Stimulated activated CD4-positive, alpha-beta T cell treated with anti-CD3 and anti-CD28 coated beads, Interleukin-1b, Interleukin-23, amount 100 ng/mL, for 1 hour (primary cell): ENCODE data around the gene MBD4.
A peak's percentile ranks its signal among the peaks of the same experiment; 100 is the strongest.
"Not testable (repeated sequence)": the region's sequence is repeated elsewhere in the genome, so short reads cannot be mapped to it uniquely, and the experiment has no call there.

Source experiments
- DNase-seq, 2 donors: peaks; one replicate each; pipeline ENCODE4 v3.0.0-alpha.2; 2020; ENCODE audit warnings: low read depth in 2 of 2

The MBD4 gene

GRCh38 chr3:129410971-129411370 lies 28.8 kb downstream of the MBD4 start:
- no peak for DNase-seq

DNA sequence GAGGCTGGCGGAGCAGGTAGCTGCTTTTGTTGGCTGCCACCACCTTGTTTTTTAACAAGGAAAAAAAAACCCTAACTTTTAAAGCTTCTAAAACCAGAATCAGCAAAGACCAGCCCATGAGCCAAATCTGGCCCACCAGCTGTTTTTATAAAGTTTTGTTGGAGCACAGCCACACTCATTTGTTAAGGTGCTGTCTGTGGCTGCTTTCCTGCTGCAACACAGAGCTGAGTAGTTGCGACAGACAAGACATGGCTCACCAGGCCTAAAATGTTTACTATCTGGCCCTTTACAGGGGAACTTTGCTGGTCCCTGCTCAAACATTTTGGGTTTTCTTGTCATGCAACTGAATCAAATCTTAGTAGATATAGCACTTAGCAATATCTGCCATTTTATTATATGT lies 30.2 kb downstream of the MBD4 start:
- no peak for DNase-seq

DNA sequence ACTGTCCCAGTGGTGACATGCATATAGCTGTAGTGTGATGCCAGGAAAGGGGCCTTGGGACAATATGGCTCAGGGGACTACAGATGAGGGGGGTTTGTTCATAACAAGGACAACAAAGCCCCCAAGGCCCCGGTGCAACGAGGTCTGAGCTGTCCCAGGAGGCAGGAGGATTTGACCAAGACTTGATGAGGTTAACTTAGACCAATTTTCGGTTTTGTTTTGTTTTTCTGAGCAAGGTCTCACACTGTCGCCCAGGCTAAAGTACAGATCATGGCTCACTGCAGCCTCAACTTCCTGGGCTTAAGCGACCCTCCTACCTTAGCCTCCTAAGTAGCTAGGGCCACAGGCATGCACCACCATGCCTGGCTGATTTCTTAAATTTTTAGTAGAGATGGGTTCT lies 35.1 kb downstream of the MBD4 start:
- DNase-seq, result no peak

GRCh38 chr3:129404130-129404529 lies 35.6 kb downstream of the MBD4 start:
- DNase-seq, result no peak

DNA sequence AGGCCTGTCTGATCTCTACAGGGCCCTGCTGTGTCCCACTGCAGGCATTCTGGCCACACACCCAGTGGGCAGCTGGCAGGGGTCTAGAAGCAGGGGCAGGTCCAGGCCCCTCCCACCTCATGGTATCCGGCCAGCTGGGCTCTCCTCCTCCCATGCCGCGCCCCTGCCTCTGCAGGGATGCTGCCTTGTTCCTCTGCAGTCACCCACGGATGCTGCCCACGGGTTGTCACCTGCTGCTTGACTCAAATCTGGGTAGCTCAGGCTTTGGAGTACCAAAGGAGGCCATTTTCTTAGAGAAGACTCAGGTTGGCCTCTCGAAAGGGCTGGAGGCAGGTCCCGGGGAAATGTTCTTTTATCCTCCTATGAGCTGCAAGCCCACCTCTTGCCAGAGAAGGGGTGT lies 36.3 kb downstream of the MBD4 start:
- no peak for DNase-seq

- no peak for DNase-seq
Measured at GRCh38 chr3:129402616-129403015, 37.1 kb downstream of the MBD4 start.

DNA sequence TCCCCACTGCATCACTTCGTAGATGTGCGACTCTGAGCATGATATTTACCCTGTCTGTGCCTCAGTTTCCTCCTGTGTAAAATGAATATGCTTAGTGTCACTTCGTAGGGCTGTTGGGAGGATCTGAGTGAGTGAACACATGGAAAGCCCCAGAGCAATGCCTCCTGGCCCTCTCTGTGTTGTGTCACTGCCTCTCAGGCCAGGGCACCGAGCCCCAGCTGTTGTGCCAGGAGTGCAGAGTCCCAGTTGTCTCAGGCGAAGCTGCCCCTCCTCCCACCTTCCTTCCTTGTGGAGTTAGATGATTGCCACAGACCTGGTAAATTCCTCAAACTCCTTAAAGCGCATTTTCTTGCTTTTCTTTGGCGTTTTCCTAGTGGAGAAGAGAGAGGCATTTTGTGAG lies 37.5 kb downstream of the MBD4 start:
- DNase-seq, result no peak

GRCh38 chr3:129399895-129400357 lies 39.8 kb downstream of the MBD4 start:
- DNase-seq, result no peak

- peak; percentile 32 to 37 for DNase-seq
Measured at GRCh38 chr3:129399145-129399894, 40.4 kb downstream of the MBD4 start.

DNA sequence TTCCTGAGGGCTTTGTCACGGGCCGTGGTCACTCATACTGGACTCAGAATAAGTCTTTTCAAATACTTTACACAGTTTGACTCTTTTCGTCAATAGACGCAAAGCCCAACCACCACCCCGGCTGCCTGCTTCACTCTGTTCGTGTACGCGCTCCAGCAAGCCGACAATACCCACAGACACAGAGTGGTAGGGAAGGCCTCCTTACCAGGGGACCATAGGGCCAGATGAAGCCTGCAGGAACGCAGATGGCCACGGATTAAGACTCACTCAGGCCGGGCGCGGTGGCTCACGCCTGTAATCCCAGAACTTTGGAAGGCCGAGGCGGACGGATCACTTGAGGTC lies 41.0 kb downstream of the MBD4 start:
- no peak for DNase-seq

DNA sequence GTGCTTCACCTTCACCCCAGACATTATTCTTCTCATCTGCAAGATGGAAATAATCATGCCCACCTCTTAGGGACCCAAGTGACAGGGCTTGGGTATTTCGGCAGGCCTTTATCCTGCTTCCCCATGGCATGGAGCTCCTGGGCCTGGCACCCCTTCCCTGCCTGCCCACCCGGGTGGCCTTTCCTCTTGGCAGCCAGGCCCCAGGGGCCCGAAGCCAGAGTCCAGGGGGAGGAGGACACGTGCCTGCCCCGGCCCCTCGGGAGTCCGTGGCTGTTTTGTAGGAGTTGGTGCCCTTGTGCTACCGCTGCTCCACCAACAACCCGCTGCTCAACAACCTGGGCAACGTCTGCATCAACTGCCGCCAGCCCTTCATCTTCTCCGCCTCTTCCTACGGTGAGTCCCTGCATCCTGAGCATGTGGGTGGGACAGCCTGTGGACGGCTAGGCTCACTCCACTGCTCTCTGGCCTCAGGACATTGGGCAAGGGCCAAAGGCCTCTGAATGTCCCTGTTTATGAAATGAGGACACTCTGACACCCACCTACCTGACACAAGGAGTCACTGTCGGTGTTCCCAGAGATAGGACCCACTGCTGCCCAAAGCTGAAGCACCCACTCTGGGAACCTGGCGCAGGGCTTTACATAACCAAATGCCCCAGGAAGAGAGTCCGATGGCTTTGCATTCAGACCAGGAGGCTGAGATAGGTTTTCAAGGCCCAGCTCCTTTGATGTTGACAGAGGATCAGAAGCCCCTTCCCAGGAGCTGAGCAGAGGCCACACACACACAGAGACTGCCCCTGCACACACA lies 45.8 kb downstream of the MBD4 start:
- DNase-seq, result not testable (repeated sequence)

DNA sequence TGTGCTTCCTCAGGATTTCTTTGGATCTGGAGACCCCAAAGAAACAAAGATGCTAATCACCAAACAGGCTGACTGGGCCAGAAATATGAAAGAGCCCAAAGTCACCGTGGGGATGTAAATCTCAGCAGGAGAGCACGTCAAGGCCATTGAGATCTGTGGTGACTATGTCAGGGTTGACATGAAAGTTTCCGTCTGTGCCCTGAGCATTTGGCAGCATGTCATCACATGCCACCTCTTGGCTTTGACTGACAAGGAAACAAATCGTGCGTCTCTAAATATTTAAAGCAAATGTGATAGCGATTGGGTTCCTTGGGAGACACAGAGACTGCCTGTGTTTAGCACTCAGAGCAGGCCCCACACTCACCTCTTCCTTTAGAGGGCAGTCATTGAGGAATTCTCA lies 46.5 kb downstream of the MBD4 start:
- no peak for DNase-seq

DNA sequence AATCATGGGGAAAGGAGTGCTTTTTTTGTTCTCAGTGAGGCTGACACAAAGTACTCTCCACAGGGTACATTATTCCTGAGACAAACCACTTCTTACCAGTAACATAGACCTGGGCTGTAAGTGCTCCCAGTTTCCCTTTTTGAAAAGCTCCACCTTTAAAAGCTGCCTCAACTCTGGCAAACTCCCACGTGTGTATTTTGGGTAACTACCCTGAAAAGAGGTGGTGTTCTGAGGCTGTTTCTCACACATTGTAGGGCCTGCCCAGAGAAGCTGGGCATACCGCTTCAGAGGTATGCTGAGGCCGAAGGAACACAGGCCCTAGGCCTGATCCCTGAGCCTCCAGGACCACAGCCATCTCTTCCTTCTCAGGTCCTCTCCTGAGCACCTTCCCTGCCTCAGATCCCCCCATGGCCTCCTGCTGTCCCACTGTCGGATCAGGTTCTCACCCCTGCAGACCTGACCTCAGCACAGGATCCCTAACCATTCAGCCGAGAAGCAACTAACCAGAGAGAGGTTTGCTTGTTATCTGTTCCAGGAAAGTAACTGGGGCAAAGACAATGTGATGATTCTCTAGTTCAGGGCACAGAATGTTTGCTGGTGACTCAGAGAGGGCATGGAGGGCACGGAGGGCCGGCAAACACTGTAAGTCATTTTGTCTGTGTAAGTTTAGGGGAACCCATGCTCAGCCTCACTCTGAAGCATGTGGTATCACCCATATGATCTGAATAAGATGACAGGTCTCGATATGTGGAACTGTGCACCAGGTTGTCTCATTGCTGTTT lies 47.5 kb downstream of the MBD4 start:
- DNase-seq, result not testable (repeated sequence)

DNA sequence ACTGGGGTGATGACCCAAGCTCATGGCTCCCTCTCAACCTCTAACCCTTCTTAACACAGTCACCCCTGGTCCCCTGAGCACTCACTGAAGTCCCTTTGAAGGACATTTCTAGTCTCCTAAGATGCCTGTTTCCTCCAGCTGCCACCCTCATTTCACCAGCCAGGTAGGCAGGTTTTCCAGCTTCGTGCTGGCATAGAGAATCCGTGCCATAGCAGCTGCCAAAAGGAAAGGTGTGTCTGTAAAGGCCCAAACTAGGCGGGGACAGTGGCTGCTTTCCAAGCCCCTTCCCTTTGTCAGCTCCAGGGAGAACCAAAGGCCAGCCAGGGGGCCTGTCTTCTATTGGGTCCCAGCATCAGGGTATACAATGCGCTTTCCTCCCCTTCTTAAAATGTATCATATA lies 48.2 kb downstream of the MBD4 start:
- DNase-seq, result not testable (repeated sequence)

DNA sequence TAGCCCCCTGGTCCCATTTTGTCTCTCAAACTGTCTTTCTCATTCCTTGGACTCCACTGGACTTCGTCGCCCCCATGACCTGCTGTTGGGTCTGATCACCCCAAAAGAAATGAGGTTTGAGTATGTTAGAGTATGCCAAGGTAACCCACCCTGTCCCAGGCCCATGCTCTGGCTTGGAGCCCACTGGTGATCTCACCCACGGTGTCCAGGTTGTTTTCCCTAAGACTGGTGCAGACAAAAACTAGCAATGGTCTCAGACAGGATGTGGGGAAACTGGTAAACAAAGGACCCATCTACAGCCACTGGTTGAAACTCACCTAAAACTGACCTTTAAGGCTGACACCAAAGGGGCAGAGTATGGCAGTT lies 50.2 kb downstream of the MBD4 start:
- DNase-seq, result no peak

GRCh38 chr3:129388791-129389571 lies 50.8 kb downstream of the MBD4 start:
- not testable (repeated sequence) for DNase-seq

DNA sequence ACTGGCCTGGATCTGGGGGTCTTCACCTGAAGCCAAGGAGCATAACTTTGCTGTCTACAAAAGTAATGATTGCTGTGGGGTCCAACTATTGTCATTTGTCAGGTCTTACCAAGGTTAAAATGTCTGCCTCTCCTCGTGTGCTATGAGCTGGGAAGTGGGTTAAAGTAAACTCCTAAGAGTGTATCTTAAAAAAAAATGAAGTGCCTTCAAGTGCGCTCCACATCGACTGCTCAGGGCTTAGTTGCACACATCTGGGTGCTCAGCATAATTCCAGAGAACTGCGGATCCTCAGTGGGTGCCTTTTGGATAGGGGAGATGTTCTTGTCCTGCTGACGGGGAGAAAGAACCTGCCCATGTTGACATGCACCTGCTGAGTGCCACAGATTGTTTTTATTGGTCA lies 52.3 kb downstream of the MBD4 start:
- DNase-seq, result no peak

DNA sequence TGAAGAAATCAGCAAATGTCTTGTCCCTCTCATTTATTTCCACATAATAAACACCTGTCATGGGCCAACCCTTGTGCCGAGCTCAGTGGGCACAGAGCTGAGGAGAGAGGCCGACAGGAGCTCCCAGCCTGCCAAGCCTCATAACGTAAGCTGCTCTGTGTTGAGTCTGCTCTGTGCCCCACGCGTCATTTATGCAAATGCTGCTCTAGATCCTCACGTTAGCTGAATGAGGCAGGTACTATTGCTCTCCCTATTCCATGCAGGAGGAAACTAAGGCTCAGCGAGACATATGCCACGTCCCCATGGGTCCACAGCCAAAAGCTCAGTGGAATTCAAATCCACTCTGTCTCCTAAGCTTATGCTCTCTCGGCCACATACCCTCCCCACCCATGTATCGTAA lies 52.8 kb downstream of the MBD4 start:
- DNase-seq, result no peak

- DNase-seq, result not testable (repeated sequence)
Measured at GRCh38 chr3:129385507-129385906, 54.2 kb downstream of the MBD4 start.

GRCh38 chr3:129384594-129385323 lies 55.0 kb downstream of the MBD4 start:
- no peak for DNase-seq

DNA sequence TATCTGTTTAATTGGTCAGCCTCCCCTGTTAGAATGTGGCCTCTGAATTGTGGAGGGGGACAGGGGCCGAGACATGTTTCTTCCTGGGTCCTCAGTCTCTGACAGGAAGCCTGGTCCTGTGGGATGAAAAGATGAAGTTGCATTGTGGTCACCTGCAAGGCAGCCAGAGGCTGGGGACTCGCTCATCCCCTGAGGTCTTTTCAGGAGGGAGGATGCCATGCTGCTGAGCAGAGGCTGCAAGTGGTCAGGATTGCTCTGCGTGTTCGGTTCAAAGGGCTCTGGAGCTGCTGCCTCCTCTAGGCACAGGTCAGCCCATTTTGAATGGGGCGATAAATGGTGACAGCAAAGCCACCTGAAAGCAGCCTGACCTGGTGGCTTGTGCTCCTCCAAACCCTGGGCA lies 55.6 kb downstream of the MBD4 start:
- not testable (repeated sequence) for DNase-seq
